ENCODE results near the gene GIGYF1.
A peak's percentile ranks its signal among the peaks of the same experiment; 100 is the strongest.
"Not testable (repeated sequence)": the region's sequence is repeated elsewhere in the genome, so short reads cannot be mapped to it uniquely, and the experiment has no call there.

Gene GIGYF1

DNA sequence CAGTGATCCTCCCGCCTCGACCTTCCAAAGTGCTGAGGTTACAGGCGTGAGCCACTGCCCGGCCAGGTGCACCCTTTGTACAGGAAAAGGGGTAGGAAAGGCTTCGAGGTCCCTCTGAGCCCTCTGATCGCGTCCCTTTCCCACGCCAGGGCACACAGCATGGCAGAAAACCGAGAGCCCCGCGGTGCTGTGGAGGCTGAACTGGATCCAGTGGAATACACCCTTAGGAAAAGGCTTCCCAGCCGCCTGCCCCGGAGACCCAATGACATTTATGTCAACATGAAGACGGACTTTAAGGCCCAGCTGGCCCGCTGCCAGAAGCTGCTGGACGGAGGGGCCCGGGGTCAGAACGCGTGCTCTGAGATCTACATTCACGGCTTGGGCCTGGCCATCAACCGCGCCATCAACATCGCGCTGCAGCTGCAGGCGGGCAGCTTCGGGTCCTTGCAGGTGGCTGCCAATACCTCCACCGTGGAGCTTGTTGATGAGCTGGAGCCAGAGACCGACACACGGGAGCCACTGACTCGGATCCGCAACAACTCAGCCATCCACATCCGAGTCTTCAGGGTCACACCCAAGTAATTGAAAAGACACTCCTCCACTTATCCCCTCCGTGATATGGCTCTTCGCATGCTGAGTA lies 12.7 kb upstream of the GIGYF1 start:
- no peak for DNase-seq

DNA sequence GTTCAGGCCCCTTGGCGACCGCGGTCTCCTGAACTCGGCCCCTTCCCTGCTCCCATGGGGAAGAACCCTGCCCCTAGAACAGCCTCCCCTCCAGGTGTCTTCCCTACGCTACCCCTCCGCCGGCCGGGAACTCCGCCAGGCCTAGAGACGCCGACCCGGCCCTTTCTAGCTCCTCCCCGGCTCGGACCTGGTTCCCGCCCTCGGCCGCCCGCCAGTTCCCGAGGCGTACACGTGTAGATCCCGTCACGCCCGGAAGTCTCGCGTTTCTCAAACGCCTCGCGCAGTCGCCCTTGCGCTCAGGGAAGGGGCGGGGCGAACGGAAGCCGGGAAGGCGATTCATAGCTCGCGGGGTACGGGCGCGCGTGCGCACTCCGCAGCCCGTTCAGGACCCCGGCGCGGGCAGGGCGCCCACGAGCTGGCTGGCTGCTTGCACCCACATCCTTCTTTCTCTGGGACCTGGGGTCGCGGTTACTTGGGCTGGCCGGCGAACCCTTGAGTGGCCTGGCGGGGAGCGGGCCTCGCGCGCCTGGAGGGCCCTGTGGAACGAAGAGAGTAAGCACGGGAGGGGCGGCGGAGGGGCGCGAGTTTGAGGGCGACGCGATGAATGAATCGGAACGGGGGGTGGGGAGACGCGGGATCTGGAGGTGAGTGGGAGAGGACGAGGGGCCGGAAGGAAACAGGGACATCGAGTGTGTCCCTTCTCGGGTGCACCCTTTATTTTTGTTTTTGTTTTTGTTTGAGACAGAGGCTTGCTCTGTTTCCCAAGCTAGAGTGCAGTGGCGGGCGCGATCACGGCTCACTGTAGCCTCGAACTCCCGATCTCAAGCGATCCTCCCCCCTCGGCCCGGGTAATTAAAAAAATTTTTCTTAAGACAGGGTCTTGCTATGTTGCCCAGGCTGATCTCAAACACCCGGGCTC lies 12.0 kb upstream of the GIGYF1 start, which contains the start of gene POP7:
Gene POP7, plus strand, starts transcription at position 369 of the 919 bp plus-strand sequence. CDS start 710 bp downstream, outside the sequence.
- peak; percentile 99 for DNase-seq

DNA sequence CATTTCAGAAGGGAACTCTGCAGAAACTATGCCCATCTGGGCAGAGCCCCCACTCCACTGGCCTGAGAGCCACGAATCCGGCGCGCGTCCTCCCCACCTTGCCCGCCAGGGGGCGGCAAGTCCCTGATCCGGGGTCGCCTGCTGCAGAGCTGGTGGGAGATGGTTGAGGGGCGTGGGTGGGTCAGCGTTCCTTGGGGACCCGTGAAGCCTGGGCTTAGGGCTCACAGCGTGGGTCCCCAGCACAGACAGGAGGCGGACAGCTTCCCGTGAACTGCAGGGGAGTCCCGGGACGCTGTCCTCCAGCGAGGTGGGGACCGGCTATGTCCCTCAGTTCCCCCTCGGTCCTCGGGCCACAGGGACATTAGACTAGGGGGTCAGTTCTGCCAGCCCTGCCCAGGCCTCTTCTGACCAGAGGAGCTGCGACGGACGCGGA lies 11.3 kb upstream of the GIGYF1 start:
- DNase-seq, result peak; percentile 74

DNA sequence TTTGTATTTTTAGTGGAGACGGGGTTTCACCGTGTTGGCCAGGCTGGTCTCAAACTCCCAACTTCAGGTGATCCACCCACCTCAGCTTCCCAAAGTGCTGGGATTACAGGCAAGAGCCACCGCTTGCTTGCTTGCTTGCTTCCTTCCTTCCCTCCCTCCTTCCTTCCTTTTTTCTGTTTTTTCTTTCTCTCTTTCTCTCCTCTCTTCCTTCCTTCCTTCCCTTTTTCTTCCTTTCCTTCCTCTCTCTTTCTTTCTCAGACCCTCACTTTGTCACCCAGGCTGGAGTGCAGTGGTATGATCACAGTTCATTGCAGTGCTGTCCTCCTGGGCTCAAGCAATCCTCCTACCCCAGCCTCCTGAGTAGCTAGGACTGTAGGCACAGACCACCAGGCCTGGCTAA lies 7.0 kb upstream of the GIGYF1 start:
- DNase-seq, result not testable (repeated sequence)

DNA sequence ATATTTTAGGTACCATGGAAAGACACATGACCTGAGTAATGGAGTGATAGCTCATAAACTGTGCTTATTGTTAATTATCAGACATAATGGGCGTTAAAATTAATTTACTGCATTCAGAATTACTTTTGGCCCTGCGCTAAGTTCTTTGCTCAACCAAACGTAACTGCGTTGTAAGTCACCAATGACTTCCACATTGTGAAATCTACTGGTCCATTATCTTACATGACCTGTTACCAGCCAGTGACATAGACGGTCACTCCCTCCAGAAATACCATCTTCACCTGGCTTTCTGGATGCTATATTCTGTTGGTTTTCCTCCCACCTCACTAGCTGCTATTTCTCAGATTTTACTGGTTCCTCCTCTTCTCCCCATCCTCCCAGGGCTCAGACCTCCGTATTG lies 5.0 kb upstream of the GIGYF1 start:
- DNase-seq, result no peak

DNA sequence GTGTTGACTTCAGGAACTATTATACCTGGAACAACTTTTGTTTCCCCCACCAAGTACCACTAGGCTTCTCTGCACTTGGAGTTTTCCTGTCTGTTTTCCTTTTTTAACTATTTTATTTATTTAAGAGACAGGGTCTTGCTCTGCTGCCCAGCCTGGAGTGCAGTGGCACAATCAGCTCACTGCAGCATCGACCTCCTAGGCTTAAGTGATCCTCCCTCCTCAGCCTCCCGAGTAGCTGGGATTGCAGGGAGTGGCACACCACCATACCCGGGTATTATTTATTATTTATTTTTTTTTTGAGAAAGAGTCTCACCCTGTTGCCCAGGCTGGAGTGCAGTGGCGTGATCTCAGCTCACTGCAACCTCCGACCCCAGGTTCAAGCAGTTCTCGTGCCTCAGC lies 2.1 kb upstream of the GIGYF1 start:
- no peak for DNase-seq

DNA sequence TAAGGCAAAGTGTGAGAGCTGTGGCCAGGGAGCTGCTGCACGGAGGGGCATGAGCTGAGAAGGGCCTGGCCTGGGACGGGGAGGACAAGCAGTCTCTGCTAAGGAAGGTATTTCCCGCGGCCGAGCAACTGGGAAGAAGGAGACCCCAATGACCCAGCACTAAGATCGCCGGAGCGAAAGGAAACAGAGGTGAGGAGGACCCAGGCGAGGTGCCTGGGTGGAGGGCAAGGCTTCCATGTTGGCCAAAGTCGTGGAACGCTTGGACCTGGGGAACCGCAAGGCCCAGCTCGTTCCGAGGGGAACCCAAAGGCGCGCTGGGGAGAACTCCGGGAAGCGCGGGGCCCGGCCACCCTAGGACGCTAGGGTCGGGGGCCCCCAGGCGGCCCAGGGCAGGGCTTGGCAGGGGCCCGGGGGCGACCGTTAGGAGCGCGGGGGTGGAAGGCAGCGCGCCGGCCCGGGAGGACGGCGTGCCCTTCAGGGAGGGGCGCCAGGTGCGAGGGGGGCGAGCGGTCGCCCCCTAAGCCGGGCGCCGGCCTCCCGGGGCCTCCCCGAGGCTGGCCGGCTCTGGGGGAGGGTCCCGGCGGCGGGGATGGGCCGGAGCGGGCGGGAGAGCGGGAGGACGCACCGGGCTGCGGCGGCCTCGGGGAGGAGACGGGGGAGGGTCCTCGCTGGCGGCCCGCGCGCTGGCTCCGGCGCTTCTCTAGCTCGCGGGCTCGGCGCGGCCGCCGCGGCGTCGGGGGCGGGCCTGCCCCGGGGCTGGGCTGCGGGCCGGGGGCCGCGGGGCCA lies 545 bp downstream of the GIGYF1 start:
- DNase-seq, result no peak

DNA sequence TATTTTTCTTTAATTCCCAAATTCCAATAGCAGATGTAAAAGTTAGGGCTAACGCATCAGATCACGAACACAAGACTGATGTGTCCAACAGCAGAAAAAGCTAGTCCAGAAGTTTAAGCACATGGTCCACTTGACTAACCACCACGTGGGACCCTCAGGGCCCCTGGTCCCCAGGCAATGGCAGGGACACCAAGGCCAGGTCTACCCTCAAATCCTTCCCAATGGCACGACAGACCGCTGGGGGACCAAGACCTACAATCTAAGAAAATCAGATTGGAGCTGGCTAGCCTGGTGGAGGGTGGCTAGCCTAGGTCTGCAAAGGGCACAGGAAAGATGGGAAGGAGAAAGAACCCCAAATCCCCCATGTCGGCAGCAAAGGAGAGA lies 1.5 kb downstream of the GIGYF1 start:
- no peak for DNase-seq

DNA sequence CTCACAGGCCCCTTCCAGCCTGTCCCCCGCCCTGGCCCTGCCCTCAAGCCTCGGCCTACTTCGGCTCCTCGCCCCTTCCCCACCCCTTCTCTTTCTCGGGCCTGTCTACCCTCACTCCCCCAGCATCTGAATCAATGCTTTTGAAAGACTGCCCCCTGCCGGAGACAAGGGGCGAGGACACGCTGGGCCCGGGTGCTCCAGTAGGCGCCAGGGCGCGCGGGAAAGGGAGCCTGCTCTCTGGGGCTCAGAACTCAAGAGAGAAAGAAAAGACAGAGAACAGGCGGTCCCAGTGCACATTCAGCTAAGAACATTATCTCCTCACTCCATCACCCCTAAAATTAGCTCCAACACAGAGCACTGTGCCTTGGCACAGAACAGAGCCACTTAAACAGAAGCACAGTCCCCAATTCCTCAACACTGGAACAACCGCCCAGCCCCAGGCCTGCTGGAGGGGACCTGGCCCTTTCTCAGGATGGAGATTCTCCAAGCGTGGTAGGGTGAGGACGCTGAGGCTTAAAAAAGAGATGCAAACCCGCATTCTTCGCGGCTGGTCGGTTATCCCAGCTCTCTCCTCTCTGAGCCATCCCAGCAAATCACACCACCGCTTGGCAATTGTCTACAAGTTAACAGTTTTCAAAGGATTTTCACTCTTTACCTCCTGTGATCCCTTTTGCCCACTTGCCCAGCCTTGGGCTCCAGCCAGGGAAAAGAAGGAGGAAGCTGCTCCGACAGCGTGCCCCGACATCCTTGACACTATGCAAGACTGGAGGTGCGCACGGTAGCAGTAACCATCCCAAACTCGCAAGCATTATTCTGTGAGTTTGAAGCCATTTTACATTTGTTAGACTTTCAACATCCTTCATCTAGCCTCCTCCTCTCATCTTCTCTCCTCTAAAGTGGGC lies 2.1 kb downstream of the GIGYF1 start:
- peak; percentile 72 for DNase-seq

DNA sequence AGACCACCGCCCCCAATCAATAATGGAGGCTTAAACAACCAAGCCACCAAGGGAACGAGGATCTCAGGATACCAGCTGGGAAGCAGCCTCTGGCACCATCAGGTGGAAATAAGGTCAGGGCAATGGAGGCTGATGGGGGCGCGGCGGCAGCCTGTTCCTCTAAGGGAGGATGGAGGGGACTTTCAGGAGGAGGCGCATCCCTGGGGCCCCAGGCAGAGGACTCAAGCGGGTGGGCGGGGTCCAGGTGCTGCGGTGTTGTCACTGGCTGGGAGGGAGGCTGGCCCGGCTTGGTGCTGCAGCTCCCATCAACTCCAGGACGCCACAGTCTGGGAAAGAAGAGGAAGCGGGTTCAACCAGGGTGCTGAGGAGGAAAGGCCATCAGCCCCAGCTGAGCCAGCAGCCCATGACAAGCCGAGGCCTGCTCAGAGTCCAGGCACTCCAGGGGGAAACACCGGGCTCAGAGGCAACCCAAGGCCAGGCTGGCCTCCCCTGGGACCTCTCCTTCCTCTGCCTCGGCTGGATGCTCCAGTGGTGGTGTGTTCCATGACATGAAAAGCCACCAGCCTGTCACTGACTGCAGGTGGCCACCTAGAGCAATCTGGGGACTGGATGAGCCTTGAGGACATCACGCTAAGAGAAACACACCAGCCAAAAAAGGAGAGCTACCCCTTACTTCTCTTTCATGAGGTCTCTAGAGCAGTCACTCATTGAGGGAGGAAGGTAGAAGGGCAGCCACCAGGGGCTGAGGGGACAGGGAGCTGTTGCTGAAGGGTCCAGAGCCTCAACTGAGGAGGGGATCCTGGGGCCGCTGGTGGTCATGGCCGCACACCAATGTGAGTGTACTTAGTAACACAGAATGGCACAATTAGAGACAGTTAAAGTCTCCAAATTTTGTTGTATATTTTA lies 4.6 kb downstream of the GIGYF1 start:
- no peak for DNase-seq

DNA sequence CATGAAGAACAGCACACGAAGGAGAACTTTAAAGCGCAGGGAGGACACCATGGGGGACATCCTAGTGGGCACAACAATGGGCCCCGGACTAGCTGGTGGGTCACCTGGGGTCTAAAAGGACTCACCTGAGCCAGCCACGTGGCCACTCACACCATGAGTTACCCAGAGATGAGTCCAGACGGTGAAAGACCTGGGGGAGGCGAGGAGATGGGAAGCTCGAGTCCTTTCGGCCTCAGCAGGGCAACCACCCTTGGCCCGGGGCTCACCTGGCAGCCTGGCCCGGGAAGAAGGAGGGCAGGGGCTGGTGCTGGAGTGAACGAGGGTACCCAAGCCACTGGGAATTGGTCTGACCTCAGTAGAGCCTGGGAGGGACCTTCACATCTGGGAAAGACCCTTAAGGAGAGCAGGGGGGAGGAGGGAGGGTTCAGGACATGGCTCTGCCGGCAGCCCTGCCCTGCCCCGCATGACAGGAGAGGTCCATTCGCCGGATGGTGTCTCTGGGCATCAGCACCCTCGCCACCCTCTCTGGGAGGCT lies 5.7 kb downstream of the GIGYF1 start:
- no peak for DNase-seq

DNA sequence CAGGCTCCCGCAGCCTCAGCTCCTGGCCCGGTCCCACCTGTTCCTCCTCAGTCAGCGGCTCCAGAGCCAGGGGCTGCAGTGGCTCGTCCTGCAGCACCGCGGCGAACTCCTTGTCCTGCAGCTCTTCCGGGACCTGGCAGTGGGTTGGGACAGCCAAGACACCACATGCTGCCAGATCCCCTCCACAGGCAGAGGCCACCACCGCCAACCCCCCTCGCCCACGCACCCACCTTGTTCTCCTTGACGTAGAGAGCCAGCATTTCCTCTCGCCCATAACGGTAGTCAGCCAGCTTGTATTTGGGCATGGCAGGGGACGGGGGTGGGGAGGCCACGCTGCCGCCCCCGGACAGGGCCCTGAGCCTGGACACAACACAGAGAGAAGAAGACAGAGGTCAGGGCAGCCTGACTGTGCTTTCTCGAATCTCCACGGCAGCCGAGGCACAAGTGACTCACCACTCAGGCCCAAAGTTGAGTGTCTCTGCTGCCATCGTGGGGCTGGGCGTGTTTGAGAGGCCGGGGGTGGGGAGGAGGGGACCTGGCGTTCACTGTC lies 6.2 kb downstream of the GIGYF1 start:
- no peak for DNase-seq

DNA sequence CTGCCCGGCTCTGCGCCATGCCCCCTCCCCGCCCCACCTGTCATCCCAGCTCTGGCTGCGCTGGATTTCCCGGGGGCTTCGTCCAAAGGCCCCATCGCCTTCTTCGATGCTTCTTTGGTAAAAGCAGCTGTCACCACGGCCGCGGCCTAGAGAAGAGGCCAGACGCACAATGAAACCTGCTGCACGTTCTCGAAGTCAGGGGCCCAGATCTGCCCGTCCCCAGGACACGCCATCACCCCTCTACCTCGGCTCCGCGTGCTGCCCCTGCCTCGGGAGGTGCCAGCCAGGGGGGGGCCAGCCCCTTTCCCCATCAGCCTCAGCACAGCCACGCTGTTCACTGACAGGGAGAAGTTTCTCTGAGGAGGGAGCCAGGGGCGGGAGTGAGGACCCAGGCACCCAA lies 6.8 kb downstream of the GIGYF1 start:
- DNase-seq, result no peak

DNA sequence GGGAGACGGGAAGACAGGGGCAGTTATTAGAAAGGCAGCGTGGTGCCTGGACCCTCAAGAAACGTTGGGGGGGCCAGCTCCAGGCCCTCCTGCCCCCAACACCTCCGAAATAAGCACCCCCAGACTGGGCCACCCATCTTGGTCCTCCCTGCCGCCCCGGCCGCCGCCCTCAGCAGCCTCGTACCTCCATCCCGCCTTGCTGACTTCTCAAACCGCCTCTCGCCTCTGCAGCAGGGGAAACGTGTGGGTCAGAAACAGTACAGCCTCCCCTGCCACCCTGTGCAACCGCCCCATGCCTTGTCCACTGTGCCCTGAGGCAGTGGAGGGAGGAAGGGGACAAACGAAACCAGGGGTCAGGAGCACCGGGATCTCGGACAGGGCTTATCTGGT lies 7.2 kb downstream of the GIGYF1 start:
- no peak for DNase-seq

DNA sequence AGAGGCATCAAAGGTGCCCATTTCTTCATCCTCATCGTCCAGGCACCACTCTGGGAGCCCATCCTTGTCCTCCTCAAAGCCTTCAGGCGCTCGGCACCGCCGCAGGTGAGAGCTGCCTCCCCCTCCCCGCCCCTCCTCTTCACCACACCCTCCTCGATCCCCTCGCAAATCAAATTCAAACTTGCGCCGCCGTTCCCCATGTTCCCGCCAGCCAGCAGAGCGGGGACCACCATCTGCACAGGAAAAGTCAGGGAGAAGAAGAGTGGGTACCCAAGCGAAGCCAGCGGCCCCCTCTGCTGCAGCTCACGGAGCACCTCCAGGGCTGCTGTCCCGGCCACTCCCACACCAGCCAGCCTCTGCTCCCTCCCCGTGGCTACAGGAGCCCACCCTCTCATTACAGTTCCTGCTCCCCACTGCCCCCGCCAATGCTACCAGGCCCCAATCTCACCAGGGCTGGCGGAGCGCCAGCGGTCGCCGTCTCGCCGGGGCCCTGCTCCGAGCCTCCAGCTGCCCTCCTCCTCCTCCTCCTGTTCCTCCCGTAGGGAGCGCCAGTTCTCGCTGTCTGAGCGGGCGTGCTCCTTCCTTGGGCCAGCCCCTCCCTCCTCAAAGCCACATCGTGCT lies 7.7 kb downstream of the GIGYF1 start:
- no peak for DNase-seq

DNA sequence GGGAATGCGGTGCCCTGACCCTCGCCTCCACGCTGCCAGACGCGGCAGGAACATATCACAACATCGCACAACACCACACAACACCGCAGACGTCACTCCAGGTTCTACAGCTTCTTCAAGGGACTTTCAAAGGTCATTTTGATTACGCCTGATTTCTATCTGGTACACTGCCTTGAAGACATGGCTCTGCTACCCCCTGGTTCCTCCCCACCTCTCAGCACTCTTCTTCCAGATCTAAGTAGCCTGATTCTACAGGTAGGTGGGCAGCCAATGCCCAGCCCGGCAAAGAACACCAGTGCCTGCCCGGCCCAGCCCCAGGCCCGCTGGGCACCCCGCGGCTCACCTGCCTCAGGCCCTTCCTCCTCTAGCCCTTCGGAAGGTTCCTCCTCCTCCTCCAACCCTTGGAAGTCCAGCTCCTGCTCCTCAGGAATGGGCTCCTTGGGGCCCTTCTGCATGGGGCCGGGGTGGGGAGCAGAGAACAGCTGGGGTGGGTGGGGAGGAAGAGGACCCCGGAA lies 8.4 kb downstream of the GIGYF1 start:
- DNase-seq, result no peak

DNA sequence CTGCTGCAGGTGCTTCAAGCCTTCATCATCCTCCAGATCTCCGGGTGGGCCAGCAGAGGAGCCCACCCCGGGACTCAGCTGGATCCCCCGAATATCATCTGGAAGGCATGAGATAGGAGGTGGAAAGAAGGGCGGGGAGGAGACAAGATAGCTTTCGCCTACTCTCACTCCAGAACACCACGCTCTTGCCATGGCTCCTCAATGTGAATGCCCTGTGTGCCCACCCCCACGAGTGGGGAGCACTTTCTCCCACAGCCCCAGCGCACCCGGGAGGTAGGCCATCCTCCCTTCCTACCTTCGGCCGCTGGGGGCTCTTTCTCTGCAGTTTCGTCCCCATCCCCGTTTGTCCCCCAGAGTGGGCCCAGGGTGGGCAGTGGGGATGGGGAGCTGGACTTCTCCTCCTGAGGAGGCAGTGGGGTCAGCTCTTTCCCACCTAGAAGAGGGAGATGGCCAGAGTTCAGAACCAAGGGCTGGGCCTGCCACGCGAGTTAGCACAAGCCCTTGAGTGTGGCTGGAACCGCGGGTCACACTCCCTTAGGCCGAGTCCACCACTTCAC lies 8.9 kb downstream of the GIGYF1 start:
- no peak for DNase-seq

DNA sequence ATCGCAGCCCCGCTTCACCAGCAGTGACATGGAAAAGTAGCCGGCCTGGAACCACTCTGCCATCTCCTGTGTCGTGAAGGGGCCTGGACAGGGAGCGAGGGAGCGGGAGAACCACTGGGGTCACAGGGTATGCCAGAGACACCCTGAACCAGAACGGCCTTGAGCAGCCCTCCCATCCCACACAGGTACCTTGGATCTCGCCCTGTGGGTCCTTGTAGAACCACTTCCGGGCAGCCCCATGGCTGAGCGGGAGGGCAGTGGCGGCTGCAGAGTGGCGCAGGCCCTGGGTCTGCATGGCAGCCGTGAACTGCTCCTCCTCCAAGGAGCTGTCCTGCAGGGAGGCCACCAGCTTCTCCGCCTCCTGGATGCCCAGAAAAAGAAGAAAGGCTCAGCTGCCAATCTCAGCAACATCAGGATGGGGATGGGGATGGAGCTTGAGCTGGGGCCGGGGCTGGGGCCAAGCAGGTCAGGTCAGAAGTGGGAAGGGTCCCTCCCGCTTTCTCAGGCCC lies 9.5 kb downstream of the GIGYF1 start:
- no peak for DNase-seq

All from NCI-H345 (cell line).